Thoracic aorta (tissue), 2 donors: ENCODE results near the gene TRPV2. TPM values are rescaled to one million over a fixed set of nuclear protein-coding genes. Genes with fewer than 3 reads are reported as not detected.

Experiments used
- ATAC-seq: fragments of 150-250 bp; one replicate; pipeline ENCODE4 v1.8.0; 2017; ENCODE audit warnings: low read depth; ENCODE audit not compliant: insufficient number of reproducible peaks, low FRiP score
- DNase-seq: peaks from one replicate; pipeline ENCODE4 v3.0.0-alpha.2; 2020; ENCODE audit warnings: low spot score
- H3K27ac ChIP-seq, 2 donors: fragments of 200-600 bp; sonication (generic); 1 replicate in 1 of 2; 2 replicates in 1 of 2; pipeline ENCODE4 v1.5.1; 2016; ENCODE audit warnings: mild to moderate bottlenecking in 2 of 2, moderate library complexity in 2 of 2
- H3K27me3 ChIP-seq: fragments of 200-600 bp; sonication (generic); replicated peaks from 2 replicates; pipeline ENCODE4 v1.6.0; 2016; ENCODE audit warnings: mild to moderate bottlenecking; ENCODE audit not compliant: insufficient read depth
- H3K36me3 ChIP-seq: fragments of 200-600 bp; sonication (generic); one replicate; pipeline ENCODE4 v1.5.1; 2016
- H3K4me1 ChIP-seq, 2 donors: fragments of 200-600 bp; sonication (generic); 1 replicate in 1 of 2; 2 replicates in 1 of 2; pipeline versions ENCODE4 v1.5.1 to v1.6.0; 2016; ENCODE audit warnings: low read depth in 2 of 2, mild to moderate bottlenecking in 1 of 2; ENCODE audit not compliant: control insufficient read depth in 1 of 2
- H3K4me3 ChIP-seq: fragments of 200-600 bp; sonication (generic); 2 replicates; pipeline ENCODE4 v1.5.1; 2016; ENCODE audit warnings: mild to moderate bottlenecking
- H3K9me3 ChIP-seq: fragments of 200-600 bp; sonication (generic); 2 replicates; pipeline ENCODE4 v1.5.1; 2016
- total RNA-seq, 2 donors: library from RNA; depleted of rRNA; stranded (reverse); fragments of >200 nt; gene quantifications; one replicate each; pipeline versions ENCODE4 v1.1.0 to v1.2.3, GENCODE V29; 2016
- TF ChIP-seq, protein P1 (sequence below): fragments of 200-600 bp; sonication (generic); IDR thresholded peaks from one replicate; pipeline ENCODE4 v1.5.1; 2019; ENCODE audit warnings: antibody characterized with exemption

TRPV2 gene
- total RNA-seq, 2 donors from 2014 or later: 18.5 to 28.6 TPM

DNA sequence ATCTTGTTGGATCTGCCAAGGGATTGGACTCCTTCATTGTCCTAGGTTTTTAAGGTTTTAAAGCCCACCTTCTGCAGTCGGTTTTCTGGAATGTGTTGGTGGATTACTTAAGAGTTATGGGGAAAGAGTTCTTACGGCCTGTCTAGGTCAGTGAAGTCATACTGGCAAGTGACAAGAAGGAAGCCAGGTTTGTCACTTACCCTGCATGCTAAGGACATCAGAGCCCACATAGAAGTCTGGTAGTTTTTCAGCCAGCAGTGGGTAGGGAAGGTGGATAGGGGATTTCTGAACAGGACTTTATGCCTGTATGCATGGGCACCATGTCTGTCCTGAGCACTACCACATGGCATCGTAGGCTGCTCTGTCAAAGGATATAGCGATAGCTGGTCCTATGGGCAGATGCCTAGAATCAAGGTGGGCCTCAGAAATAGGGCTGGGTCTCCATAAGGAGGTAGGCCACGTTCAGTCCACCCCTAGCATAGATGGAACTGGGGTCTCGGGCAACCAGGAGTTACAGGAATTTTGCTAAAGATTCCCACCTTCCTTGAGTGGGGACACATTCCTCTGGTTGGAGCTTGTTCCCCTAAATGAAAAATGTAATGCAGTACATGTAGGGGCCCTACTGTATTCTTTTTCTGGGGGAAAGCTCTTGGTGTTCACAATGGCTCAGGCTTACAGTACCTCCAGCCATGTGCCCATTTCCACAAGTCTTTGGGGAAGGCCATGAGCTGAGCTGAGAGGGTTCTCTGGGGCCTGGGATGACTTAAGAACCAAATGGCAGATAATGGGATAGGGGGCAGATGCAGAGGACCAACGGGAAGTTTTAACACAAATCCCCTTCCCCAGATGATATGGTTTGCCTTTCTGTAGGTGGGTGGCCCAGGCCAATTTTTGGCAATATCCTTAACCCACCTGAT lies 27.5 kb downstream of the TRPV2 start:
- TF ChIP-seq, protein P1, sequence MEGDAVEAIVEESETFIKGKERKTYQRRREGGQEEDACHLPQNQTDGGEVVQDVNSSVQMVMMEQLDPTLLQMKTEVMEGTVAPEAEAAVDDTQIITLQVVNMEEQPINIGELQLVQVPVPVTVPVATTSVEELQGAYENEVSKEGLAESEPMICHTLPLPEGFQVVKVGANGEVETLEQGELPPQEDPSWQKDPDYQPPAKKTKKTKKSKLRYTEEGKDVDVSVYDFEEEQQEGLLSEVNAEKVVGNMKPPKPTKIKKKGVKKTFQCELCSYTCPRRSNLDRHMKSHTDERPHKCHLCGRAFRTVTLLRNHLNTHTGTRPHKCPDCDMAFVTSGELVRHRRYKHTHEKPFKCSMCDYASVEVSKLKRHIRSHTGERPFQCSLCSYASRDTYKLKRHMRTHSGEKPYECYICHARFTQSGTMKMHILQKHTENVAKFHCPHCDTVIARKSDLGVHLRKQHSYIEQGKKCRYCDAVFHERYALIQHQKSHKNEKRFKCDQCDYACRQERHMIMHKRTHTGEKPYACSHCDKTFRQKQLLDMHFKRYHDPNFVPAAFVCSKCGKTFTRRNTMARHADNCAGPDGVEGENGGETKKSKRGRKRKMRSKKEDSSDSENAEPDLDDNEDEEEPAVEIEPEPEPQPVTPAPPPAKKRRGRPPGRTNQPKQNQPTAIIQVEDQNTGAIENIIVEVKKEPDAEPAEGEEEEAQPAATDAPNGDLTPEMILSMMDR: no peak
- no peaks in the 10 kb centered on the region for H3K27me3 ChIP-seq
- no peak overlapping the region for H3K27ac ChIP-seq
- DNase-seq: no peak
- no peak for ATAC-seq
- no peak overlapping the region for H3K4me3 ChIP-seq
- peaks cover 20 to 33% of the 10 kb centered on the region in 2 donors for H3K4me1 ChIP-seq
- H3K9me3 ChIP-seq: no peaks in the 10 kb centered on the region
- peaks cover 19% of the 10 kb centered on the region for H3K36me3 ChIP-seq

DNA sequence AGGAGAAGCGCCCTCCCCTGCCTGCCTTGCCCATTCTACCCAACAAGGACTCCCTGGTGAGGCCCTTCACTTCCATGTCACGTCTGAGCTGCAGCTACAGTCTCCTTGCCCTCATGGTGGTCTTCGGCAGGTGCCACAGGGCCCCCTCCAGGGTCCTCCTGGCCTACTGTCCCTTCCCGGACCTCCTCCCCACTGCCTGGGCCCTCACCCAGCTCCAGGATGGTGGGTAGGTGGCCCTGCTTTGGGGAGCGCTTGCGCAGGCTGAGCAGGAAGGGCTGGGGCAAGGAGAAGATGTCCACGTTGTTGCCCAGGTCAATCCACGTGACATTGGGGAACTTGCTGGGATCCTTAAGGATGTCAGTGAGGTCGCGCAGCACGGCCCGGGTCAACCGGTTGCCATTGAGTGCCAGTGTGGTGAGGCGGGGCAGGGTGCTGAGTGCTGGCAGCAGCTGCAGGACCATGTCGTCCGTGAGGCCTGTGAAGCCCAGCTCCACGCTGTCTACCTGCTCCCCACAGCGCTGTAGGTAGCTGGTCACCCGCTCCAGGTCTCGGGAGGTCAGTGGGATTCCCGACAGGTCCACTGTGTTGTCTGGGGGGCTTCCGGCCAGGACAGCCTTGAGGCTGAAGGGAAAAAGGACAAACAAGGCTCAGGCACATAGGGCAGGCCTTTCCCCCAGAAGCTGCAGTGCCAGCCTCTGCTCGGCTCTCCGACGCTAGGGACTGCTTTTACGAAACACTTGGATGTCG lies 28.3 kb downstream of the TRPV2 start:
- no peaks in the 10 kb centered on the region for H3K27me3 ChIP-seq
- H3K4me1 ChIP-seq: peaks cover 20 to 29% of the 10 kb centered on the region in 2 donors
- peaks cover 19% of the 10 kb centered on the region for H3K36me3 ChIP-seq
- TF ChIP-seq, protein P1: no peak
- ATAC-seq (no peak), DNase-seq (no peak)
- H3K27ac ChIP-seq: no peak overlapping the region
- H3K9me3 ChIP-seq: no peaks in the 10 kb centered on the region
- H3K4me3 ChIP-seq: no peak overlapping the region

DNA sequence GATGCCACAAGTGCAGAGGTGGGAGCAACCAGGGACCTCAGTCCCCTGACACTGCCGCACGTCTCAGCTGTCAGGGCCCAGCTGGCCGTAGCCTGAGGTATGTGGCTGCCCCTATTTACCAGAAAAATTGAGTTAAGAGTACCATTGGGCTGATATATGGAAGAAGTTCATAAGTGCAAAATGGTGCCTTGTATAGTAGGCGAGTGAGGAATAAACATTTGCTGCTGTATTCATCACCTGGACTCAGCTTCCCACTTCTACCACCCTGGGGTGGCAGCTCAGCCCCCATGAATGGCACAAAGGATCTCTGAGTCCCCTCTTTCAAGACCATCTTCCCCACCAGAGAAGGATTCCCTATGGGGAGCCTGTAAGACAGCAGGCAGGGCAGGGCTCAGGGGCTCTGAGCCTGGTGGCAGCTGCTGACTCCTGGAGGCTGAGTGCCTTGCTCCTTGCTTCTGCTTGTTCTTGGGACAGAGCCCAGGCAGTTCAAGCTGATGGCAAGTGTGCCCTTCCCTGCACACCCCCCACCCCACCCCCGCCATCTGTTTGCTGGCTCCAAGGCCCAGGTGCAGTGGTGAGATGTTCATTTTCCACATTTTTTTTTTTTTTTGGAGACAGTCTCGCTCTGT lies 29.0 kb downstream of the TRPV2 start:
- TF ChIP-seq, protein P1: no peak
- H3K9me3 ChIP-seq: no peaks in the 10 kb centered on the region
- H3K4me1 ChIP-seq: peaks cover 20 to 29% of the 10 kb centered on the region in 2 donors
- H3K27me3 ChIP-seq: no peaks in the 10 kb centered on the region
- peaks cover 19% of the 10 kb centered on the region for H3K36me3 ChIP-seq
- H3K27ac ChIP-seq: no peak overlapping the region
- no peak for DNase-seq
- no peak for ATAC-seq
- no peak overlapping the region for H3K4me3 ChIP-seq

DNA sequence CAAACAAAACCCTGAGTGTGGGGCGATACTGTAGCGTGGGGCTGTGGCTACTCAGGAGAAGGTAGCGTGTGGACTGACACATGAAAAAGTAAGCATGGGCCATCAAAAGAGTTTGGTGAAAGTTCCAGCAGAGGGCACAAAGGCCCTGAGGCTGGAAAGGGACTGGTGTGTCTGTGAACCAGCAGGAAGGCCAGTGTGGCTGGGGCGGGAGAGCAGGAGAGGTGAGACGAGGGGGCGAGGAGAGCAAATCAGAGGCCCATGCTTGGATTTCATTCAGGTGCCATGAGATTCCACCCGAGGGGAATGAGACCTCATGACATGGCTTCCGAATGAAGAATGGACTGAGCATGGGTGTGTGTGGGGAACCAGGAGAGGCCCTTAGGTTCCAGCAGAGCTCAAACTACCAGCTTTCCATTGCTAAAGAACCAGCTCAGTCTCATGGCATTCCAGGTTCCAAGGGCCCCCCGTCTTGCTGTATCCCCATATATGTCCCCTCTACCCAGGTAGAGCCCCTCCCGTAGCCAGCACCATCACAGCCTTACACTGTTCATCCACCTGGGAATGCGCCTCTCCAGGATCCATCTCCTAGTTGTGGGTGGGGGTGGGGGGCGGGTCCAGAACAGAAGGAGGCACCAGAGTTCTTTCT lies 31.1 kb downstream of the TRPV2 start:
- H3K9me3 ChIP-seq: no peaks in the 10 kb centered on the region
- H3K4me3 ChIP-seq: no peak overlapping the region
- no peaks in the 10 kb centered on the region for H3K27me3 ChIP-seq
- ATAC-seq: no peak
- TF ChIP-seq, protein P1: no peak
- H3K27ac ChIP-seq: no peak overlapping the region
- no peak for DNase-seq
- H3K36me3 ChIP-seq: peaks cover 19% of the 10 kb centered on the region
- peaks cover 4 to 9% of the 10 kb centered on the region in 2 donors for H3K4me1 ChIP-seq
